Activated CD4-positive, alpha-beta T cell treated with anti-CD3 and anti-CD28 coated beads, Interleukin-2, amount 50 U/mL, for 1 hour (primary cell): ENCODE measurements around the gene XRCC1.
"Not testable (repeated sequence)": the region's sequence is repeated elsewhere in the genome, so short reads cannot be mapped to it uniquely, and the experiment has no call there.

ENCODE experiments used
- DNase-seq: peaks from one replicate; pipeline ENCODE4 v3.0.0-alpha.2; 2020

XRCC1 gene

GRCh38 chr19:43575156-43575950, at the start of gene XRCC1, which contains the start of gene PINLYP:
TSS of gene XRCC1 (minus strand) at chr19:43575527. CDS start at chr19:43575458, 69 bp downstream.
TSS of gene PINLYP (plus strand) at chr19:43575801. CDS start at chr19:43577192, 1,391 bp downstream.
- peak; percentile 97 for DNase-seq

DNA sequence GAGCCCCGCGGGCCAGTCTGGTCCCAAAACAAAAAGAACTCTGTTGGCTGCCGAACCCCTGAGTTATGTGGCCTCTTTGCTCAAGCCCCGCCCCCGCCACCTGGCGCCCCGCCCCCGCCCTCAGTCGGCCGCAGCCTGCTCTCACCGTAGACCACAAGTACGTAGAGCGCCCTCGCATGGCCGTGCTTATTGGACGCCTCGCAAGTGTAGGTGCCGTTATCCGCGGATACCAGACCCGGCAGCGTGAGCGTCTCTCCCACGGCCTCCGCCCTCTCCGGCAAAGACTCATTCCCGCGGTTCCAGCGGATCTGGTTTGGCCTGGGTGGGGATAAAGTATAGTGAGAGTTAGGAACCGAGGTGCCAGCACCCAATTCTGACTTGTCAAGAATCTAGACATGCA, 49.6 kb upstream of the XRCC1 start:
- DNase-seq = peak; percentile 90

DNA sequence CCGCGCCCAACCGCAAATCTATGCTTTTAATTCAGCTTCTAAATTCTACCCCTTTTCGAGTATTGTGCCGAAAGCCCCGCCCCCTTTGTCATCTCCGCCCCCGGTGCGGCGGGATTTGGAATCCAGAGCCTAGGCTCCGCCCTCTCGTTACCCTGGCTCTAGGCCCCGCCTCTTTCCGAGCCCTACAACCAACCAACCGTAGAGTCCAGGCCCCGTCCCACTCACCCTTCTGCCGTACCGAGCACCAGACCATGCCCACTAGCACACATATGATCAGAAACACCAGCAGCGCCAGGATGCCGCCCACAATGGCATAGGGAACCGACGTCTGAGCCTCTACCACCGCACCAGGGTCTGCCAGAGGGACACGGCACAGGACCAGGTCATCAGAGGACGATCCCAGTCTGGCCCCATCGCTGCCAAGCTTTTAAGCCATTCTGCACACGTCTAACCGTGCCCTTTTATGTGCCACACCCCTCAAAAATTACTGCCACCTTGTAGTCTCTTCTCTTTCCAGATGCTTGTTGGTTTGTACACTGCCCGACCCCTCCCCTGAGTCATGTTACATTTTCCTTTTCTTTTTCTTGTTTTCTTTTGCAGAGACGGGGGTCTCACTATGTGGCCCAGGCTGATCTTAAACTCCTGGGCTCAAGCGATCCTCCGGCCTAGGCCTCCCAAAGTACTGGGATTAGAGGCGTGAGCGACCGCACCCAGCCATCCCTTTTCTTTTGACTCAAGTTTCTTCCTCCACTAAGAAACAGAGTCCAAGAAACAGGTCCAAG, 48.8 kb upstream of the XRCC1 start:
- DNase-seq = no peak

DNA sequence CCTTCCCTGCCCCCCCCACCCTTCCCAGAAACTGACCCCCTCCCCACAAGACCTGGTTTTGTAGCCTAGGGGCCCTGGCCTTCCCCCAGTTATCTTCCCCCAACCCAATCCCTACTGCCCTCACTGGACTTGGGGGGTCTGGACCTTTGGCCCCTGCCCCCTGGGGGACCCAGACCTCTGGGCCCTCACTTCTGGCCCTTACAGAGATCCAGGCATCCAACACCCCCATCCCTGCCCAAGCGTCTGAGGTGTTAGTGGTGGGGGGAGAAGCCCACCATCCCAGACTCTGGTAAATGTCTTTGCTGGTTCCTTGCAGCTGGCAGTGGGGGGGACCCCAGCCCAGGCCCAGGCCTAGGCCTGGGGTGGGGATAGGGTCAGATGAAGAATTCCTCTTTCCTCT, 47.6 kb upstream of the XRCC1 start:
- DNase-seq = no peak

DNA sequence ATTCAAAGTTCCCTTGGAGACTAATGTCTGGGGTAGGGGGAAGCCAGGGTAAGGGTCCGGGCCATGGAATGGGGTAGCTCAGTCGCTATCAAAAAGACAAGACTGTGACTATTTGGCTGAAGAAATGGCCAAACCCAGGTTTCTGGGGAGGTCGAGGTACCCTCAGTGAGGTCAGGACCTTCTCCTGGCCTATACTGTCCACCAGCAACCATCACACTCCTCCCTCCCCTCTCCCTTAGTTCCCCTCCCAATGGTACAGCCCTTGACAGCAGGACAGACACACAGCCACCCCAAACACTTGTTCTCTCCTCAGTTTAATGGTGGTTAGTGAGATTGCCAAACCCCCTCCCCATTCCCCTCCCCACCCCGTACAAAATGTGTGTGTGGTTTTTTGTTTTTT, 46.7 kb upstream of the XRCC1 start:
- no peak for DNase-seq

GRCh38 chr19:43620061-43621001, 45.0 kb upstream of the XRCC1 start:
- DNase-seq = peak; percentile 81

- peak; percentile 80 for DNase-seq
Measured at GRCh38 chr19:43619262-43620060, 44.1 kb upstream of the XRCC1 start, which contains the start of gene ZNF428. TSS of gene ZNF428 (minus strand) at chr19:43619629. CDS start at chr19:43614304, 5,325 bp downstream.

- peak; percentile 13 for DNase-seq
Measured at GRCh38 chr19:43618921-43619261, 43.6 kb upstream of the XRCC1 start.

DNA sequence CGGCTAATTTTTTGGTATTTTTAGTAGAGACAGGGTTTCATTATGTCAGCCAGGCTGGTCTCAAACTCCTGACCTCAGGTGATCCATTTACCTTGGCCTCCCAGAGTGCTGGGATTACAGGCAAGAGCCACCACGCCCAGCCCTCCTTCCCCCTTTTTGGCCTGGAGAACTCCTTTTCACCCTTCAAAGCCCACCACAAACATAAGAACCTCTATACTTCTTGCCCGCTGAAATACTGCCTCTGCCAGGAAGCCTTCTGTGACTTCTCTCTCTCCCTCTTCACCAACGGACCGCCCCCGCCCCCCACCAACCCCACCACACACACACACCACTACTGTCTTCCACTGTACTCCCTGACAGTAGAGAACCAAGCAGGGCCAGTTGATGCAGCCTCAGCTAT, 41.6 kb upstream of the XRCC1 start:
- DNase-seq = no peak

DNA sequence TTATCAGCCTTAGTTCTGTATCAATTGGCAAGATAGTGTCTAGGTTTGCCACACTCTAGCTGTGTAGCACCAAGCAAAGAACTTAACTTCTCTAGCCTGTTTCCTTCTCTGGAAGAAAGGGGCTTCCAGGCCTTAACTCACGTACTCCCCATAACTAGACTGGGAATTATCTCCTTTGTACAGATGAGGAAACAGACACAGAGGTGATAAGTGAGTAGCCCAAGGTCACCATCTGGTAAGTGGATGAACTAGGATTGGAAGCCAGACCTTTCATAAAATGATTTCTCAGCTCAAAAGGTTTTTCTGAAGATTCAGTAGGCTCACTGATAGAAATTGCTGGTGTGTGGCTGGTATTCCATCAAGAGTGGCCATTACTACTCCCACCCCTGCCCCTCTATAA, 41.0 kb upstream of the XRCC1 start:
- DNase-seq = no peak

GRCh38 chr19:43612374-43612773, 37.0 kb upstream of the XRCC1 start:
- DNase-seq = no peak

DNA sequence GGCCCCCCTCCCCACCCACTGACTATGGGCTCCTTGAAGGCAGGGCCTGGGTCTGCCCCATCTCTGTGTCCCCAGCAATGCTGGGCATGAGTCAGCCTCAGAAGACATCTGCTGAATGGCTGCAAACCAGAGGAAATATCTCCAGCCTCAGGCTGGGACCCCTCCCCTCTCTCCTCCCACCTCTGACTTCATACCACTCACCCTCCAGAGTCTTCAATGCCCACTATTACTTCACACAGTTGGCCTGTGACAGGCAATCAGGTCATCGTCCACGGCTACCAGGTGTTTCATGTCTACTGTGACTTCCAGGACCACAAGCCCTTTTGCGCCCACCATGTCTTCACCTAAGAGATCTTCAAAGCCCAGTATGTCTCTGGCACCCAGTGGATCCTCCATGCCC, 36.5 kb upstream of the XRCC1 start, which contains the start of gene SRRM5:
TSS of gene SRRM5 (plus strand) at position 301 of the 400 bp plus-strand sequence. CDS start at position 335, 34 bp downstream.
- DNase-seq = no peak

DNA sequence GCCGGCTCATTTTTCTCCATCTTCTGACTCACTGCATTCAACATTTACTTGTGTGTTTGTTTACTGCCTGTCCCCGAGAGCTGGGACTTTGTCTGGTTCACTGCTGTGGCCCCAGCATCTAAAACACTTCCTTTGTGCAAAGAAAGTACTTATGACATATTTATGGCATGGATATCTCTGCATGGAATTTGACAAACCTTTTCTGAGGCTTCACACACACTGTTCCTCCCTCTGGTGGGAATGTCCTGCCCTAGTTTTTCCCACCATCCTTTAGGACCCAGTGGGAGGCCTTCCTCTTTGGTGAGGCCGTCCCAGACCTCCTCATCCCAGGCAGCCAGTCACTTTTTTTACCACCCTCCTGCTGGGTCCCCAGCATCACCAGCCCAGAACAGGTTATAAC, 35.2 kb upstream of the XRCC1 start:
- no peak for DNase-seq

DNA sequence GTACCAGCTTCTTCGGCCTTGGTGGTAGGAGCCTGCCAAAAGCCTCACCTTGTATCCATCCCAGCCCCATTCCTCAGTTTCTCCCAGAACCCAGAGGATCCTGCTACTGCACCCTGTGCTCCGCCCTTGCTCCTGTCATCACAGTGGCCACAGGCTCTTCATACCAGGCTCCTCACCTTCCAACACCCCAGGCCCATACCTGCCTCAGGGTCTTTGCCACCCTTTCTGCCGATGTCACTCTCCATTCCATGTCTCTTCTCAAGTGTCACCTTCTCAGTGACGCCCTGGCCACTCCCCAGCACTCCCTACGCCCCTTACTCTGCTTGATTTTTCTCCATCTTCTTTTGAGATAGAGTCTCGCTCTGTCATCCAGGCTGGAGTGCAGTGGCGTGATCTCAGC, 34.5 kb upstream of the XRCC1 start:
- no peak for DNase-seq

DNA sequence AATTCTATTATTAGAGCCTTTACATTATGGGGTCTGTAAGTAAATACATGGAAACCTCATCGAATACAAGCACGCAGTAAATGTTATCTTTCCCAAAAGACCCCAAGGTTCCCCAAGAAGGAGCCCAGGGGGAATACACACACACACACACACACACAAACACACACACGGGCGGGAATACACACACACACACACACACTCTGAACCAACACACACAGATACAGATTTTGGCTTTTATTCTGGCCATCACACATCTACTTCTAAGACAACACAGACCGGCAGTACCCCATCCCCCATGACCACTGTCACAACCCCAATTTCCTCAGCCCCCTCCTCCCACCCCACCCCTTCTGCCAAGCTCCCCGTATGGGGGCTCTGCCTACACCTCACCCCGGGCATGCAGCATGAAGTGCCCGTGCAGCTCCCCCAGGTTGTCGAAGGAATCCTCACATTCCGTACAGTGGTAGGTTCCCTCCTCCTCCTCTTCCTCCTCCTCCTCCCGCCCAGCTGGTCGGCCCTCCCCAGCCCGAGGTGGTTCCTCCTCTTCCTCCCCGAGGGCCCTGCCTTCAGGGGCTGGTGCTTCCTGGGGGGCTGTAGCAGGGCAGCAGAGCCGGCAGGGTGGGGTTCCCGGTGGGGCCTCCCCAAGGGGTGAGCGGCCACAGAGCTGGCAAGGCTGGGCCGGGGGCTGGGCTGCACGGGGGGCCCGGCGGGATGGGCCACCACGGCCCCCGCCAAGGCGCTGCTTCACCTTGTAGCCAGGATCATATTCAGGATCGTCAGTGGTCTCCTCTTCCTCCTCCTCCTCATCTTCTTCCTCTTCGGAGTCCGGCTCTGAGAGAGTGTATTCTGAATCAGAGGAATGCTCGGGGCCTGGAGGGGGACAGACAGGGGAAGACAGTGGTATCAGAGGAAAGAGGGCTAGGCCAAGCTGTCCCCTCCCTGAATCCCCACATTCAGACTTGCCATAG, 32.2 kb upstream of the XRCC1 start:
- DNase-seq = no peak

- DNase-seq = no peak
Measured at GRCh38 chr19:43606569-43607229, 31.4 kb upstream of the XRCC1 start.

- no peak for DNase-seq
Measured at GRCh38 chr19:43605875-43606568, 30.7 kb upstream of the XRCC1 start.

DNA sequence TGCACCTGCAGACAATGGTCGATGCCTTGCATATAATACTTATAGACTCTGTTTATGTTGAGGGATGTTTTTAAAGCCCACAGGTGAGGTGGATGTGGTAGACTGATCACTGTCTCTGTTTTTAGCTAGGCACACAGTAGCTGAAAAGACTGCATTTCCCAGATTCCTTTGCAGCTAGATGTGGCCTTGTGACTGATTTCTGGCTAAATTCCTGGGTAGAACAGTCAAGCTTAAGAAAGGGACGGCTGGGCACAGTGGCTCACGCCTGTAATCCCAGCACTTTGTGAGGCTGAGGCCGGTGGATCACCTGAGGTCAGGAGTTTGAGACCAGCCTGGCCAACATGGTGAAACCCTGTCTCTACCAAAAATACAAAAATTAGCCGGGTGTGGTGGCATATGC, 25.0 kb upstream of the XRCC1 start:
- DNase-seq = not testable (repeated sequence)

DNA sequence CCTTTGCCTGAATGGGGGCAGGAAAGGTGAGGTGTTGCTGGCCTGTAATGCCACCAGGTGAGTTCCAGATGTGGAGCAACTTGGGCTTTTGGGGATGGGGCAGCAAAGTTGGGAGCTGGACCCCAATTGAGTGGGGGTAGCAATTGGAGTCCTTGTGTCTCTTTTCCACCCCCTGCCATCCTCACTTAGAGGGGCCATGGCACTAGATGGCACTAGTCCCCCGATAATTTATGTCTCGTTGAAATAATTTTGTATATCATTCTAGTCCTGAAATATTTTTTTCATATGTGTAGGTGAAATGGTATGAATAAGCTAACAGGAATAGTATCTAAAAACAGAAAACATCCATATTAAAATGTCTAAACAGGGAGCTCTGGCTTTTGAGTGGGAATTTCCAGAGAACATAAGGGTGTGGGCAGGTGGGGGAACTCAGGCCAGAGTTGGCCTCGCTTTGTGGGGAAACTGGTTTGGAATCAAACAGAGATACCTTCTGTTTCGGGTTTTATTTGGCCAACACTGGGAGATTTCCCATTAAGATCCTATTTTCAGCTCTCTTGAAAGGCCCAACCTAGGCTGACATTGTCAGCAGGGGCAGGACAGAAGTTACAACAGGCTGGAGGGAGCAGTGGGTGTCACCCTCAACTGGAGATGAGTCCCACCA, 24.4 kb upstream of the XRCC1 start:
- DNase-seq = no peak
